Thyroid gland (tissue), 4 donors: ENCODE measurements around the gene PTBP1.

ENCODE experiments used
- CTCF ChIP-seq, 6 experiments: fragments of 200-600 bp in 3 of 6; fragments of 450-650 bp in 3 of 6; sonication (generic) in 3 of 6; IDR thresholded peaks; one replicate each; pipeline ENCODE4 v1.5.1; 2016 to 2019; ENCODE audit warnings: antibody characterized with exemption in 6 of 6, mild to moderate bottlenecking in 2 of 6, inconsistent platforms in 1 of 6, moderate library complexity in 1 of 6
- POLR2A ChIP-seq, 2 donors: fragments of 450-650 bp; IDR thresholded peaks; one replicate each; pipeline ENCODE4 v1.6.1; 2017; ENCODE audit warnings: antibody characterized with exemption in 2 of 2, mild to moderate bottlenecking in 2 of 2, moderate library complexity in 1 of 2

DNA sequence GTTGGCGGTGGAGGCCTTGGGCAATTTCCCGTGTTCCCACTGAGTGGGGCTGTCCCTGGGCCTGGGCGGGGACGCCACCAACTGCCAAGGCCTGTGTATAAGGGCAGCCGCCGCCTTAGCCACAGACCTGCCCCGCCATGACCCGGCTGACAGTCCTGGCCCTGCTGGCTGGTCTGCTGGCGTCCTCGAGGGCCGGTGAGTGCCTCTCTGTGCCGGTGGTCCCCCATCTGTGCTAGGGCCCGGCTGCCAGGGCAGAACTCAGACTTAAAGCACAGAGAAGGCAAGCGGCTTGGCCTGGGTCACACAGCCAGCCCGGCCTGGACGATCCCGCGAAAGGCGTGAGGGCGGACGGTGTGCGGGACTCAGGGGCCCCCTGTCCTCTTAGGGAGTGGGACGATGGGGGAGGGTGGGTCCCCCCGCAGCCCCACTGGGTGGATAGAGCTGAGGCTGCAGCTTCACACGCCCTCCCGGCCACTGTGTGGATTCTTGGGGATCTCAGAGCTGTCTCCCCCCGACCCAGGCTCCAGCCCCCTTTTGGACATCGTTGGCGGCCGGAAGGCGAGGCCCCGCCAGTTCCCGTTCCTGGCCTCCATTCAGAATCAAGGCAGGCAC, 30.6 kb downstream of the PTBP1 start, which contains the start of gene AZU1:
- TF ChIP-seq CTCF (IDR thresholded peaks at IDR 0.05) = no peak
- TF ChIP-seq POLR2A (IDR thresholded peaks at IDR 0.05) = no peak
